VCaP (cell line): ENCODE results near the gene GLCE.

Experiments used
- H3K27ac ChIP-seq: fragments of 450-650 bp; 2 replicates; pipeline ENCODE4 v1.5.1; 2017
- CTCF ChIP-seq: fragments of 450-650 bp; conservative IDR thresholded peaks from 2 replicates; pipeline ENCODE4 v1.5.1; 2017; ENCODE audit warnings: mild to moderate bottlenecking, moderate library complexity

GLCE gene

GRCh38 chr15:69160141-69160993 is at the start of gene GLCE:
Gene GLCE, plus strand, starts transcription at chr15:69160635. Its CDS starts 95,172 bp downstream, at chr15:69255807.
- peak within 1 kb of the TSS; percentile 72 for H3K27ac ChIP-seq
- TF ChIP-seq CTCF = no peak

GRCh38 chr15:69114331-69114928 is 46.0 kb upstream of the GLCE start:
- H3K27ac ChIP-seq = no peak overlapping the region
- no peak for TF ChIP-seq CTCF

- TF ChIP-seq CTCF = no peak
- no peak overlapping the region for H3K27ac ChIP-seq
These were observed 45.4 kb upstream of the GLCE start for GRCh38 chr15:69115031-69115430.

GRCh38 chr15:69116391-69116790 is 44.0 kb upstream of the GLCE start:
- TF ChIP-seq CTCF = no peak
- H3K27ac ChIP-seq = no peak overlapping the region

- no peak overlapping the region for H3K27ac ChIP-seq
- no peak for TF ChIP-seq CTCF
These were observed 43.0 kb upstream of the GLCE start for GRCh38 chr15:69117431-69117871.

GRCh38 chr15:69118089-69118488 is 42.3 kb upstream of the GLCE start:
- H3K27ac ChIP-seq = no peak overlapping the region
- no peak for TF ChIP-seq CTCF

- no peak overlapping the region for H3K27ac ChIP-seq
- TF ChIP-seq CTCF = no peak
These were observed 41.4 kb upstream of the GLCE start for GRCh38 chr15:69119001-69119400.
